Stimulated activated CD8-positive, alpha-beta memory T cell treated with anti-CD3 and anti-CD28 coated beads, Interleukin-4, amount 100 ng/mL, for 4 hours (primary cell): ENCODE data around the gene DDAH1.
"Not testable (repeated sequence)": the region's sequence is repeated elsewhere in the genome, so short reads cannot be mapped to it uniquely, and the experiment has no call there.

Source experiments
- DNase-seq, 2 donors: peaks; one replicate each; pipeline ENCODE4 v3.0.0-alpha.2; 2020; ENCODE audit warnings: low read depth in 2 of 2, low spot score in 1 of 2

DDAH1 gene

DNA sequence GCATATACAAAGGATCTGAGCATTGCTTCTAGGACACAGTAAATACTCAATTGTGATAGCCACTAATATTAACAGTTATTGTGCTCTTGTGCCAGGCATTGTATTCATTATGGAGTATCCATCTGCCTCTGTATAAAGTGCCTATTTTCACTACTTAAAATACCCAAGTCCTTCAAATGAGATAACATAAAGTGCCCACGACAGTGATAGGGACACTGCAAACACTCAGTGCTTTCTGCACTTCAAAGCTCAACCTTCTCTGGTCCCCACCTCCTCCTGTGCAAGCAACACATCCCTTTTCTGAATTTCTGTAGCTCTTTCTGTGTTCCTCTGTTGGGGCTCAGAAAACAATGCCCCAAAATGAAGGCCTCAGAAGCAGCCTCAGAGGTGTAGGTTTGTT, 6.6 kb upstream of the DDAH1 start:
- no peak for DNase-seq

DNA sequence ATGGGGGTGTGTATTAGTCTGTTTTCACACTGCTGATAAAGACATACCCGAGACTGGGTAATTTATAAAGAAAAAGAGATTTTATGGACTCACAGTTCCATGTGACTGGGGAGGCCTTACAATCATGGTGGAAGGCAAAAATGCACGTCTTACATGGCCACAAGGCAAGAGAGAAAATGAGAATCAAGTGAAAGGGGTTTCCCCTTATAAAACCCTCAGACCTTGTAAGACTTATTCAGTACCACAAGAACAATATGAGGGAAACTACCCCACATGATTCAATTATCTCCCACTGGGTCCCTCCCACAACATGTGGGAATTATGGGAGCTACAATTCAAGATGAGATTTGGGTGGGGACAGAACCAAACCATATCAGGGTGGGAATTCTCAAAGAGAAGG, 5.2 kb upstream of the DDAH1 start:
- not testable (repeated sequence) for DNase-seq

GRCh38 chr1:85467929-85468540, 3.1 kb upstream of the DDAH1 start:
- DNase-seq: no peak

DNA sequence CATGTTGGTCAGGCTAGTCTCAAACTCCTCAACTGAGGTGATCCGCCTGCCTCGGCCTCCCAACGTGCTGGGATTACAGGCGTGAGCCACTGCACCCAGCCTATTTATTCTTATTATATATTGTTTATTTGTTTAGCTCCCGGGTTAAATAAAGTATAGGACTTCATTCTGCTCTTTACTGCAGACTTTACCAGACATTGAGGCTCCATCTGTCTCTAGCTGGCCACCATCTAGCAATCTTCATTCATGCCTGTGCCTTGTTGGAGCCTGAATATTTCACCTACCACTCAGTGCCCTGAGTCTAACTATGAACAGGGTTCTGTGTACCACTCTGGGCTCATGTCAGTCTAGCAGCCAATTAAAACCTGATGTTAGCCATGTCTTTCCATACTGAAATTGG, 2.1 kb upstream of the DDAH1 start:
- no peak for DNase-seq

DNA sequence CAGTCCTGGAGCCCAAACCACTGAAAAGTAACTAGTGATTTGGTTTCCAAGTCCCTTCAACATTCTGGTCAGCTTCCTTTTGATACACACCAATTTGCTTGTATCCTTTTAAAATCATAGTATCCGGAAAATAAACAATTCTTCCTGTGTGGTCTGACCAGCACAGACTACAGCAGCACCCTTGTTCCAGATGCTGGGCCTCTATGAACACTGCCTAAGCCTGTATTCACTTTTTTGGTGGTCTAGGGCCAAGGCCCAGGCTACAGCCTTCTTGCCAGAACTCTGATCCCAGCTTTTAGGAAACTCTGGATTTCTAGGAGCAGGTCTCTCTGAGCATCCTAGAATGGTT, 801 bp upstream of the DDAH1 start:
- DNase-seq: no peak

DNA sequence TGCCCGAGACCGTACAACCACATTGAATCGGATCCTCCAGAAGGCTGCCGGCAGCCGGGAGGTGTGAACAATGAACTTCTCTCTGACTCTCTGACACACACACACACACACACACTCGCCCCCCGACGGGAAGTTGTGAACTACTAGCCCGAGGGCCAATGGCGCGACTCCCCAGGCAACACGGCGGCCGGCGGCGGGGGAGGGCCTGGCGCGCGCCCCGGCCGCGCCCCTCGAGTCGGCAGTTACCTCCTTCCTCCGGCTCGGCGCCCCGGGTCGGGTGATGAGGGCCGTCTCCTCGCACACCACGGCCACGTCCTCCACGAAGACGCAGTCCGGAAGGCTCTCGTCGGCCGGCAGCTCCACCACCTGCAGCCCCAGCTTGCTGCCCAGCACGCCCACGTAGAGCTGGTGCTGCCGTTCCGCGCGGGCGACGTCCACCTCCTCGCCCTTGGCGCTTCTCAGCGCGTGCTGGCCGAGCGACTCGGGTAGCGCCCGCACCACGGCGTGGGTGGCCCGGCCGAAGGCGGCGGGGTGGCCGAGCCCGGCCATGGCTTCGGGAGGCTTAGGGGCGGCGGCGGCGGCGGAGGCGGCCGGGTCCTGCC, 361 bp downstream of the DDAH1 start:
- DNase-seq: peak in 1 of 2 donors; percentile 5

- no peak for DNase-seq
Measured at GRCh38 chr1:85463731-85464496, 1.0 kb downstream of the DDAH1 start.

DNA sequence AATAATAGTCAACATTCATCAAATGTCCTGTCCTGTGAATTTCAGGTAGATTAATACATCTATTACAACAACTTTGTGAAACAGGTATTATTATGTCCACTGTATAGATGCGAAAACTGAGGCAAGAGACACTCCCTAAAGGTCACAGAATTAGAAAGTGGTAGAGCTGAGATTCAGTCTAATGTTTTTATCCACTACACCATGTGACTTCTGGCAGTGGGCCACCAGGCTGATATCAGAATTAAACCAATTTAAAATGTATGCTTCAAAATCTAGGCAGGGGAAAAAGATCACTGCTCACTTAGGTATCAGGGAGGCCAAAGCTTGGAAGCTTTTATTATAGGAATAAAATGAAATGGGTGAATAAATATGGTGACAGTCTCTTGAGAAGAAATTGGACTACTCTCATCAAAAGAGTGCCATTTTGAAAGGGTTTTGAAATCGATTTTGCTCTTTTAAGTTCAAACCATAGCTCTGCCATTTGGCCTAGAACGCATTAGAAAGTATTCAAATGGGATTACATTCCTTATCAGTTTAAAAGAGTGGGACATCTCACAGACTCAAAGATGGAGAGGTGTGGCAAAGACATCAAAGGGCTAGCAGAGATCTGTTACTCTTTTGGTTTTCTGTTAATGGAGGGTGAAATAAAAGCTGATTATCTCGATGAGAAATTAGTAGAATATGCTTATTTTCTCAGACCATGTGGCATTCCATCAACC, 1.9 kb downstream of the DDAH1 start:
- DNase-seq: no peak

DNA sequence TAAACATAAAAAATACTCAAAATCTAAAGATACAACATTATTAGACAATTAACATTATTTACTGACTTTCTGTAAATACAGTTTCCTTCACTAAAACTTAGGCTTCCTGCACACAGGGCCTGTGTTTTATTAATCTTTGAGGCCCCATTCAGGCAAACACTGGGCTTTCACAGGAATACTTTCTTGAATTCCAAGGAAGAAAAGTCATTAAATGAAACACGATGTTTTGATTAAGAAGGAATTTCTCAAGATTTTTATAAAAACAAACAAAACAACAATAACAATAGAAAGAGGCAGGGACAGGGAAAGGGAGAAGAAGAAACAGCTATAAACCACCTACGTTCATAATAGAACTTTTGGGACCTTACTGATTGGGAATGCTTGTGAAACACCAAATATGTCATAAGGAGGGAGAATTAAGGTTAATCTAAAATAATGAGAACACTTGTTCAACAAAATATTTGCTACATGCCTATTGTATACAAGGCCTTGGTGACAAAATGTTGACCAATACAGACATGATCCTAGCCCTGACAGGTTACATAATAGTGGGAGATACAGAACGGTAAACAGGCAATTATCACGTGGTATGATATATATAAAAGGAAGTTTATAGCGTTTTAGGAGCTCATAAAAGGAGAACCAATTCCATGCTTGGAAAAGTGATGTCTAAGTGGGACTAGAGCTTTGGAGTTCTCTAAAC, 3.6 kb downstream of the DDAH1 start:
- no peak for DNase-seq

GRCh38 chr1:85460555-85461088, 4.3 kb downstream of the DDAH1 start:
- DNase-seq: no peak

- no peak for DNase-seq
Measured at GRCh38 chr1:85459290-85459689, 5.7 kb downstream of the DDAH1 start.

DNA sequence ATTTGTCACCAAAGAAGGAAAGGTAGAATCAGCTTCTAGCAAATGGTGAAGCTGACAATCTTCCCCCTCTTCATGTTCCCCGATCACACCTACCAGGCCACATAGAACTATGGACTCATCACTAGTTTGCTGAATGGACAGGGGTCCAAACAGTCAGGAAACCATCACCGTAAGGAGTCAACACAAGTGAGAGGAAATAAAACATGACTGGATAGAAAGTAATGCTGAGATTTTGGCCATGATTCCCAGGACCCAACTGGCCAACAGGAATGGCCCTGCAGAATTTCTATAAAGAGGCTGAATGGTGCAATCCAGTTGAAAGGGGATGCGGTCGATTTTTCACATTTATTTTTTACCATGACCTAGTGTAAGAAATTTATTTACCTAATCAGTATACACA, 10.7 kb downstream of the DDAH1 start:
- DNase-seq: no peak

DNA sequence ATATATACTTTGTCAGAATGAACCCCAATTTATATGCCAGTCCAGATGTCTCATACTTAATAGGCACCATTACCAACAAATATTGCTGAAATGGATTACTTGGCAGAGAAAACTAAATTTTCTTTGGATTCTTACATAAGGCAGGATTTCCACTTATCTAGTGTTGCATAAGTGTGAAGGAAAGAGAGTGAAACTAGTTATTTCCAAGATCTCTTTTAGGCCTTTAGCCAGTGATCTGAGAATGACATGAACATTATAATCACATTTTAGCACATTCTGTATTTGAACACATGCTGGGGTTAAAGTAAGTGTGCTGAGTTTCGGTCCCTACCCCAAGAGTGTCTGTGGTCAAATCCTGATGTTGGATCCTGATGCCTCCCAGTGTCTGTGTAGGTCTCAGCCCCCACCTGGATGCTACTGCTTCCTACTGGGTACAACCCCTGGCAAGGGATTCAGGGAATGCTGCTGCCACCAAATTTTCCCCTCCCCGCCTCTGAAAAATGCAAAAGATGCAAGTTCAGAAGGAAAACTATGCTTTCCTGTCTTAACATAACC, 11.2 kb downstream of the DDAH1 start:
- DNase-seq: no peak

- DNase-seq: no peak
Measured at GRCh38 chr1:85452948-85453347, 12.0 kb downstream of the DDAH1 start.

DNA sequence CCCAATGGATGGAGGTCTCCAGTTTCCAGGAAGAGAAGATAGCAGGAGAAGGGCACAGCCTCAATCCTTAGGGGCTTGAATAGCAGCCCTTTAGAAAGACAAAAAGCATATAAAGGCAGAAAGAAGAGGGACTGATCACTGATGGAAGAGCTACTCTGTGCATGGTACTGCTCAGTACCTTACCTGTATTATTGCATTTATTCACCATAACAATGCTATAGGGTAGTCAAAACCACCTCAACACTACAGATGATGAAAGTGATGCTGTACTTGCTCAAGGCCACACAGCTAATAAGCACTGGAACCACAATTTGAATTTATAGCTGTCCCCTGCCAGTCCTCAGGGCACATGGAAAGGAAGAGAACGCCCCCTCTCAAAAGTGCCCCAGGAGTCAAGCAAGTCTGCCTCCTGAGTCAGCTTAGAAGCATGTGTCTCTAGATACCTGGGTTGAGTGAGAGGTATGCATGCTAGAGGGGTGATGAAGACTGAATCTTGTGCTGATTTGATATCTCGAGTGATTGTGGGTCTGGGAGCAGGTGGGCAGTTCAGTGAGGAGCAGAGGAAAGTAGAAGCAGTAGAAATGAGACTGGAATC, 13.6 kb downstream of the DDAH1 start:
- no peak for DNase-seq

DNA sequence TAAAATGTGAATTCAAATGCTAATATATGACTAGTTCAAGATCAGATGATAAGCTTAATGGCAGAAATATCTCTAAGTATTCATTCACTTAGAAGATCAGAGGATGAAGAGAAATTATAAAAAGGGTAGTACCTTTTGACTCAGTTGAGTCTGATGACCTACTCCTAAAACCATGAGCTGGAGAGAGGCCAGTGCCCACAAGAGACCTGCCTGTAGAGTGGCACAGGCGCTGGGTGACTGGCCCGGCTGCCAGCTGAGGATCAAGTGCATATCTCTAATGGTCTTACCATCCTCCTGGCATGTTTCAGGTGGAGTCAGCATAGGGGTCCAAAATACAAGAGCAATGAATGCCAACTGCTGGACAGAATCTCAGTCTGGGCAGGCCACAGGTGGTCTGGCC, 14.1 kb downstream of the DDAH1 start:
- DNase-seq: no peak

DNA sequence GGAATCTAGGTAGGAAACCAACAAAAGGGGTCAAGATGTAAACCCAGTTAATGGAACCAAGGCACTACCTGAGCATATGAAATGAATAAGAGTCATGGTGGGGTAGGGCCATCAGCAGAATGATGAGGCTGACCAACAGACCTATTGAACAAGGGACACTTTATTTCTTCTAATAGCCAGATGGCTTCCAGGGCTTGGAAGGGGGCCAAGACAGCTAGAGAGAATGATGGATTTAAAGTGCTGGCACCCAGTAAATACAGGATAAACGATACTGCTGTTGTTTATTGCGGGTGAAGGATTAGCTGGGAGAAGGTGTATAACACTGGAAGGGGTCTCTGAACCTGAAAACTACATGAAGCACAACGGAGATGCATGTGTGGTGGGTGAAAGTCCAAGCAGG, 15.6 kb downstream of the DDAH1 start:
- no peak for DNase-seq

DNA sequence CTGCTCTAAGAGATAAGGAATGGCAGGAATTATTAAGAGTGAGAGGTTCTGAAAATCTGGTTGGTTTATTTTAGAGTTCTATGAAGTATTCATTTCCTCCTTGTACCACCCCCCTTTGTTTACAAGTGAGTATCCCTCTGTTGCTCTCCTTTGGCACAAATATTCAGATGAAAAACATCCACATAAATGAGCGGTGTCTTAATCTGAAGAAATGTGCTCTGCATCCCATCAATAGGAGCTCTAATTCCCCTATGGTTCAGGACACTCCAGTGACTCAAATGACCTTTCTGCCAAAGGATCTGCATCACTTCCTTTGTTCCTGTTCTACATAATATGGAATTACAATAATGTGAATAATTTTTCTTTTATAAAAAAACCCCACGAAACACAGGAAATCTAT, 16.6 kb downstream of the DDAH1 start:
- no peak for DNase-seq

DNA sequence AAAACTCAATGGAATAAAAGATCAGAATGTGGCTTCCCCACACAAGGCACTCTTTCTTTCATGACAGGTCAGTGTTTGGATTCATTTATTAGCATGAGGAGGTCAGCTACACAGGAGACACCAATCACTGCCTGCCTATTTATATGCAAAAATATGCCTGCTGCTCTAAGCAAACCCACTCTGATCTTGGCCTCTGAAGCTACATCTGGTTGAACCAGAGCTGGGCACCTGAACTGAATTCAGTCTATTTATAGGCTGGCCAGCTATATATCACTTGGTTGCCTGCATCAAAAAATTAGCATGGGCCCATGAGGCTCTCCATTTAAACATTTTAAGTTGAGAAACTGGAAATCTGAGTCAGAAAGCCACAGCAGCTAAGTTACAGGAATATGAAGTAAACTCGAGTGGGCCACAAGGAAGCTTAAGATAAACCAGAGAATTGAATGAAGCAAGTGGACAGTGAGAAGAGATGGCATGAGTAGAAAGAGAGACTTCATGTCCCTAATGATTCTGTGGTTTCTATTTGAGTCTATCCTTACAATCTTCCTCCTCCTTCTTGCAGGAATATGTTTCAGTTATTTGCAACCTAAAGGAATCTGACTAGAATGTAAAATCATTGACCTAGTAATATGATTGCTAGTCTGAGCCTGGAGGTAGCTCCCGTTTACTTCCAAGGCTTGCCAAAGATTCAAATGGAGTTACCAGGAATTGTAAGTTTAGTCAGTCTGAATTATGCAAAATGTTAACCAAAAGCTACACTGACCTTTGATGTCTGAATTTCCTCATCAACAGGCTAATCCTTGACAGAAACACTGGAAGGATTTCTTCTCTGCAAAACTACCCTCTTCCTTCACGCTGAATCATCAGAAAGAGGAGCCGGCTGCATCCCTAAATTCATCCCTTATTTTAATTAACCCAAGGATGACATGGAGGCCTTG, 17.7 kb downstream of the DDAH1 start:
- DNase-seq: no peak
